CD14-positive monocyte (primary cell): Measurements from ENCODE around the gene ADAMTSL1. TPM values are rescaled to one million over a fixed set of nuclear protein-coding genes. Genes with fewer than 3 reads are reported as not detected.

Experiments used
- DNase-seq, 3 donors: peaks; one replicate each; pipeline ENCODE4 v3.0.0-alpha.2; 2011 to 2022
- H2AFZ ChIP-seq: 2 replicates; pipeline ENCODE4 v1.6.0; 2012; ENCODE audit warnings: mild to moderate bottlenecking, low read depth, low read length, inconsistent platforms; ENCODE audit not compliant: insufficient read depth, poor library complexity, severe bottlenecking
- H3K27ac ChIP-seq, 2 donors: 1 replicate in 1 of 2; 2 replicates in 1 of 2; pipeline ENCODE4 v1.5.1; 2012 to 2013; ENCODE audit warnings: low read length in 2 of 2, control low read depth in 1 of 2, inconsistent platforms in 1 of 2, low read depth in 1 of 2, mild to moderate bottlenecking in 1 of 2
- H3K27me3 ChIP-seq, 2 donors: one replicate each; pipeline versions ENCODE4 v1.6.0 to v1.6.1; 2011 to 2013; ENCODE audit warnings: low read length in 2 of 2; ENCODE audit not compliant: control insufficient read depth in 2 of 2, insufficient read depth in 2 of 2
- H3K36me3 ChIP-seq, 2 donors: replicated peaks in 1 of 2; 1 replicate in 1 of 2; 2 replicates in 1 of 2; pipeline versions ENCODE4 v1.5.1 to v1.6.1; 2012 to 2013; ENCODE audit warnings: low read length in 2 of 2, control low read depth in 1 of 2, inconsistent platforms in 1 of 2, mild to moderate bottlenecking in 1 of 2; ENCODE audit not compliant: insufficient read depth in 2 of 2, control insufficient read depth in 1 of 2
- H3K4me1 ChIP-seq, 2 donors: 1 replicate in 1 of 2; 2 replicates in 1 of 2; pipeline versions ENCODE4 v1.5.1 to v1.6.1; 2012 to 2013; ENCODE audit warnings: low read length in 2 of 2, control low read depth in 1 of 2, inconsistent platforms in 1 of 2, mild to moderate bottlenecking in 1 of 2, moderate library complexity in 1 of 2; ENCODE audit not compliant: insufficient read depth in 2 of 2, control insufficient read depth in 1 of 2
- H3K4me2 ChIP-seq: replicated peaks from 2 replicates; pipeline ENCODE3; 2012; ENCODE audit warnings: low read length, moderate library complexity, mild to moderate bottlenecking; ENCODE audit not compliant: poor library complexity, severe bottlenecking; ENCODE audit errors: extremely low read depth
- H3K4me3 ChIP-seq, 3 experiments: fragments of 200-600 bp in 1 of 3; sonication (generic) in 1 of 3; replicated peaks in 1 of 3; 1 replicate in 2 of 3; 2 replicates in 1 of 3; pipeline ENCODE4 v1.5.1; 2011 to 2013; ENCODE audit warnings: low read length in 3 of 3, mild to moderate bottlenecking in 3 of 3, control low read depth in 2 of 3, low read depth in 2 of 3, inconsistent platforms in 1 of 3, moderate library complexity in 1 of 3
- H3K79me2 ChIP-seq: 2 replicates; pipeline ENCODE4 v1.6.0; 2012; ENCODE audit warnings: mild to moderate bottlenecking, control low read depth, inconsistent platforms, low read length, moderate library complexity; ENCODE audit not compliant: insufficient read depth
- H3K9ac ChIP-seq: 2 replicates; pipeline ENCODE4 v1.6.0; 2017; ENCODE audit warnings: low read length, mild to moderate bottlenecking; ENCODE audit not compliant: insufficient read depth, poor library complexity, severe bottlenecking
- H3K9me3 ChIP-seq, 2 donors: replicated peaks in 1 of 2; 1 replicate in 1 of 2; 2 replicates in 1 of 2; pipeline versions ENCODE4 v1.5.1 to v1.6.1; 2012 to 2013; ENCODE audit warnings: low read length in 2 of 2, control low read depth in 1 of 2; ENCODE audit not compliant: control insufficient read depth in 1 of 2, insufficient read depth in 1 of 2
- H4K20me1 ChIP-seq: 2 replicates; pipeline ENCODE4 v1.6.0; 2012; ENCODE audit warnings: mild to moderate bottlenecking, low read length, control low read depth, moderate library complexity; ENCODE audit not compliant: insufficient read depth
- H3K27ac Mint-ChIP-seq, 7 donors: one replicate each; pipeline ENCODE4 v1.8.0; 2020; ENCODE audit warnings: mild to moderate bottlenecking in 7 of 7, mixed read lengths in 7 of 7, moderate library complexity in 6 of 7, inconsistent platforms in 2 of 7
- H3K27me3 Mint-ChIP-seq, 3 donors: one replicate each; pipeline ENCODE4 v1.8.0; 2021 to 2022; ENCODE audit warnings: low read depth in 3 of 3, mild to moderate bottlenecking in 3 of 3, mixed read lengths in 3 of 3, moderate library complexity in 3 of 3, inconsistent platforms in 1 of 3
- H3K36me3 Mint-ChIP-seq, 2 donors: one replicate each; pipeline ENCODE4 v1.8.0; 2020; ENCODE audit warnings: mixed read lengths in 2 of 2, inconsistent platforms in 1 of 2, mild to moderate bottlenecking in 1 of 2
- H3K4me1 Mint-ChIP-seq: one replicate; pipeline ENCODE4 v1.8.0; 2020; ENCODE audit warnings: mild to moderate bottlenecking, mixed read lengths
- H3K4me3 Mint-ChIP-seq, 2 donors: one replicate each; pipeline ENCODE4 v1.8.0; 2020; ENCODE audit warnings: mild to moderate bottlenecking in 2 of 2, mixed read lengths in 2 of 2, moderate library complexity in 1 of 2
- H3K9me3 Mint-ChIP-seq, 7 donors: one replicate each; pipeline ENCODE4 v1.8.0; 2020 to 2022; ENCODE audit warnings: mixed read lengths in 7 of 7, mild to moderate bottlenecking in 6 of 7, moderate library complexity in 6 of 7, inconsistent platforms in 2 of 7
- WGBS: methylation state at CpG from one replicate; pipeline ENCODE4 v1.1.5; 2013; ENCODE audit warnings: missing lambda C conversion rate; ENCODE audit not compliant: insufficient coverage; 5-methylcytosine and 5-hydroxymethylcytosine counted together
- intact Hi-C, 2 donors: fragments of 100-400 bp; cut with micrococcal nuclease; formaldehyde crosslinking; loops; one replicate each; pipeline versions ENCODE4 v1.15.0 to v1.15.1; 2023
- polyA plus RNA-seq, 3 donors: library from polyadenylated mRNA; depleted of rRNA in 1 of 3; unstranded in 2 of 3; stranded (reverse) in 1 of 3; fragments of 300-500 nt in 2 of 3; fragments of >200 nt in 1 of 3; fragmentation: Illumina TruSeq in 2 of 3; gene quantifications; 1 replicate in 2 of 3; 2 replicates in 1 of 3; pipeline ENCODE4 v1.2.3, GENCODE V29; 2012 to 2021
- TF ChIP-seq, protein P1 (sequence below): fragments of 200-600 bp; IDR thresholded peaks from one replicate; pipeline ENCODE4 v1.8.0; 2022; ENCODE audit warnings: antibody characterized with exemption, mild to moderate bottlenecking

ADAMTSL1 gene
- polyA plus RNA-seq, 3 donors: not detected

DNA sequence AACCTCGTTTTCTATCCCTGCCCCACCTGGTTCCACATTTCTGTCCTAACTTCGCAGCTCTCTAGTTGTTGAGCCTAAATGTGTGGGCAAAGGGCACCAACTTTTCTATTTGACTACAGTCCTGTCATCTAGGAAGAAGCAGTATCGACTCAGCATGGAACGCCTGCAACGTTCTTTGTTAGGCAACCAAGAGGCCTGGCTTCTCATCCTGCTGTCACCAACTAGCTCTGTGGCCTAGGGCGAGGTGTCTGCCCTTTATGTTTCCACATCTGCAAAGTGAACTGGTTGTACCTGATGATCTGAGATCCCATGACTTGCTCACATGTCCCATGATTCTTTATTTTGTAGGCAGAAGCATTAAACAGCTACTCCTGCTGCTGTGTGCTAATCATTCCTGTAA, 248.9 kb downstream of the ADAMTSL1 start:
- Mint-ChIP-seq H3K27ac (no peak overlapping the region), H3K27me3 (peaks cover 0 to 5% (median 1%) of the 10 kb centered on the region in 3 donors), H3K36me3 (no peaks in the 10 kb centered on the region), H3K4me1 (no peaks in the 10 kb centered on the region), H3K9me3 (peaks cover 0 to 3% (median 0%) of the 10 kb centered on the region in 7 donors), H3K4me3 (no peak overlapping the region)
- DNase-seq: no peak
- 86% methylated on average over 5 of the region's 6 CpGs for WGBS
- no peaks in the 10 kb centered on the region for H3K4me1 ChIP-seq
- H3K4me2 ChIP-seq: no peak overlapping the region
- intact Hi-C loops: no loop called here
- H3K9ac ChIP-seq: no peak overlapping the region
- TF ChIP-seq, protein P1, sequence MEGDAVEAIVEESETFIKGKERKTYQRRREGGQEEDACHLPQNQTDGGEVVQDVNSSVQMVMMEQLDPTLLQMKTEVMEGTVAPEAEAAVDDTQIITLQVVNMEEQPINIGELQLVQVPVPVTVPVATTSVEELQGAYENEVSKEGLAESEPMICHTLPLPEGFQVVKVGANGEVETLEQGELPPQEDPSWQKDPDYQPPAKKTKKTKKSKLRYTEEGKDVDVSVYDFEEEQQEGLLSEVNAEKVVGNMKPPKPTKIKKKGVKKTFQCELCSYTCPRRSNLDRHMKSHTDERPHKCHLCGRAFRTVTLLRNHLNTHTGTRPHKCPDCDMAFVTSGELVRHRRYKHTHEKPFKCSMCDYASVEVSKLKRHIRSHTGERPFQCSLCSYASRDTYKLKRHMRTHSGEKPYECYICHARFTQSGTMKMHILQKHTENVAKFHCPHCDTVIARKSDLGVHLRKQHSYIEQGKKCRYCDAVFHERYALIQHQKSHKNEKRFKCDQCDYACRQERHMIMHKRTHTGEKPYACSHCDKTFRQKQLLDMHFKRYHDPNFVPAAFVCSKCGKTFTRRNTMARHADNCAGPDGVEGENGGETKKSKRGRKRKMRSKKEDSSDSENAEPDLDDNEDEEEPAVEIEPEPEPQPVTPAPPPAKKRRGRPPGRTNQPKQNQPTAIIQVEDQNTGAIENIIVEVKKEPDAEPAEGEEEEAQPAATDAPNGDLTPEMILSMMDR: no peak
- H3K36me3 ChIP-seq: no peaks in the 10 kb centered on the region
- no peak overlapping the region for H3K27ac ChIP-seq
- H3K27me3 ChIP-seq: no peaks in the 10 kb centered on the region
- H3K79me2 ChIP-seq: no peaks in the 10 kb centered on the region
- H2AFZ ChIP-seq: no peak overlapping the region
- no peaks in the 10 kb centered on the region for H4K20me1 ChIP-seq
- H3K4me3 ChIP-seq: no peak overlapping the region
- H3K9me3 ChIP-seq: no peaks in the 10 kb centered on the region

DNA sequence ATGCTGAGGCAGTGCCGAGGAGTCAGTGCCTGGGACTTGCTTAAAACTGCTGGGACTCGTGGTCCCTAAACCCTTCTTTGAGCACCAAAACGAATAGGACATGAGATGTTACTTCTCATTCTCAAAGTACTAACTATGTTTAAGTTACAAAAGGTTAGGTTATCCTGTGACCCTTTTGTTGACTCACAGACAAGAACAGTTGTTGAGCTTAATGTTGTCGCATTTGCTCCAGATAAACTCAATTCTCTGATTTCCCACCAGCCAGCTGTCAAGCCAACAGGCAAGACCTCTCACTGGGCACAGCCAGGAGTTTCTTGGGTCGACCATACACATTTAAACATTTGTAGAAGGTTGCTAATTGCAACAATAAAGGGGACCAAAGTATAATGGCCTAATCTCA, 249.4 kb downstream of the ADAMTSL1 start:
- no CpG with 5 or more reads among the region's 5 CpGs for WGBS
- intact Hi-C loops: no loop called here
- no peak overlapping the region for H3K4me3 ChIP-seq
- H3K4me3 Mint-ChIP-seq: no peak overlapping the region
- H3K9me3 Mint-ChIP-seq: peaks cover 0 to 3% (median 0%) of the 10 kb centered on the region in 7 donors
- H3K9ac ChIP-seq: no peak overlapping the region
- no peak overlapping the region for H3K27ac ChIP-seq
- no peaks in the 10 kb centered on the region for H3K36me3 ChIP-seq
- no peak overlapping the region for H2AFZ ChIP-seq
- H3K9me3 ChIP-seq: no peaks in the 10 kb centered on the region
- H3K27me3 Mint-ChIP-seq: peaks cover 0 to 5% (median 1%) of the 10 kb centered on the region in 3 donors
- H3K36me3 Mint-ChIP-seq: no peaks in the 10 kb centered on the region
- no peak overlapping the region for H3K4me2 ChIP-seq
- H4K20me1 ChIP-seq: no peaks in the 10 kb centered on the region
- no peaks in the 10 kb centered on the region for H3K79me2 ChIP-seq
- no peak for DNase-seq
- TF ChIP-seq, protein P1: no peak
- no peaks in the 10 kb centered on the region for H3K4me1 Mint-ChIP-seq
- no peak overlapping the region for H3K27ac Mint-ChIP-seq
- H3K27me3 ChIP-seq: no peaks in the 10 kb centered on the region
- no peaks in the 10 kb centered on the region for H3K4me1 ChIP-seq
